H1 (cell line): ENCODE data around the gene DPP10. TPM values are rescaled to one million over a fixed set of nuclear protein-coding genes. Genes with fewer than 3 reads are reported as not detected.

Source experiments
- CTCF ChIA-PET: fragments of 300-600 bp; sonication (Branson Sonifier 250); formaldehyde crosslinking; loops from one replicate; lab custom pipeline; 2021; ENCODE audit not compliant: partially characterized antibody; lab: Charles Lee
- POLR2A ChIA-PET: fragments of 300-600 bp; sonication (Branson Sonifier 250); formaldehyde crosslinking; loops from one replicate; lab custom pipeline; 2021; ENCODE audit warnings: inconsistent platforms; ENCODE audit not compliant: partially characterized antibody; lab: Charles Lee
- DNase-seq, 2 experiments: peaks; one replicate each; pipeline versions ENCODE4 v3.0.0 to v3.0.0-alpha.2; 2010 to 2022; ENCODE audit warnings: low spot score in 2 of 2, low read depth in 1 of 2, mixed read lengths in 1 of 2
- FAIRE-seq: peaks from 2 replicates; lab custom pipeline; 2011; peaks lifted over from hg19 to GRCh38; lab: Jason Lieb, UNC
- H2AFZ ChIP-seq: 2 replicates; pipeline ENCODE4 v1.8.1; 2012; ENCODE audit warnings: low read length, inconsistent platforms
- H2AK5ac ChIP-seq: 2 replicates; pipeline ENCODE4 v1.6.1; 2013; ENCODE audit warnings: low read depth, low read length
- H2BK120ac ChIP-seq: replicated peaks from 2 replicates; pipeline ENCODE3; 2013; ENCODE audit warnings: low read depth, low read length, inconsistent platforms
- H2BK12ac ChIP-seq: 2 replicates; pipeline ENCODE4 v1.6.1; 2013; ENCODE audit warnings: low read depth, low read length
- H2BK15ac ChIP-seq: 2 replicates; pipeline ENCODE4 v1.6.1; 2013; ENCODE audit warnings: low read length
- H2BK20ac ChIP-seq: 2 replicates; pipeline ENCODE4 v1.6.1; 2013; ENCODE audit warnings: low read length
- H2BK5ac ChIP-seq: 2 replicates; pipeline ENCODE4 v1.6.1; 2013; ENCODE audit warnings: low read depth, low read length
- H3K14ac ChIP-seq: 2 replicates; pipeline ENCODE4 v1.6.1; 2013; ENCODE audit warnings: inconsistent platforms; ENCODE audit not compliant: insufficient read length
- H3K18ac ChIP-seq: 2 replicates; pipeline ENCODE4 v1.6.1; 2013; ENCODE audit warnings: low read length; ENCODE audit errors: extremely low read depth
- H3K23ac ChIP-seq: 2 replicates; pipeline ENCODE4 v1.6.1; 2013; ENCODE audit warnings: inconsistent platforms; ENCODE audit not compliant: insufficient read length
- H3K23me2 ChIP-seq: 2 replicates; pipeline ENCODE4 v1.6.1; 2013; ENCODE audit warnings: low read depth, low read length
- H3K27ac ChIP-seq: 2 replicates; pipeline ENCODE4 v1.6.1; 2011; ENCODE audit warnings: low read depth, low read length, inconsistent platforms
- H3K27me3 ChIP-seq, 4 experiments: replicated peaks in 1 of 4; 1 replicate in 1 of 4; 2 replicates in 3 of 4; pipeline versions ENCODE4 v1.6.1 to v1.8.1; 2011 to 2013; ENCODE audit warnings: low read length in 3 of 4, mild to moderate bottlenecking in 3 of 4, inconsistent platforms in 2 of 4, mixed read lengths in 2 of 4, moderate library complexity in 1 of 4; ENCODE audit not compliant: control insufficient read depth in 3 of 4, insufficient read depth in 3 of 4; ENCODE audit errors: extremely low read depth in 1 of 4
- H3K36me3 ChIP-seq, 4 experiments: 2 replicates each; pipeline versions ENCODE4 v1.6.1 to v1.8.1; 2011 to 2013; ENCODE audit warnings: mild to moderate bottlenecking in 4 of 4, low read length in 3 of 4, moderate library complexity in 2 of 4, control low read depth in 1 of 4, inconsistent platforms in 1 of 4; ENCODE audit not compliant: insufficient read depth in 4 of 4, control insufficient read depth in 2 of 4
- H3K4ac ChIP-seq: replicated peaks from 2 replicates; pipeline ENCODE3; 2013; ENCODE audit warnings: low read length, low read depth, mixed read lengths, inconsistent platforms; ENCODE audit not compliant: insufficient read length
- H3K4me1 ChIP-seq, 4 experiments: replicated peaks in 1 of 4; 1 replicate in 1 of 4; 2 replicates in 3 of 4; pipeline versions ENCODE4 v1.6.1 to v1.8.1; 2011 to 2013; ENCODE audit warnings: low read length in 3 of 4, inconsistent platforms in 2 of 4, mixed read lengths in 1 of 4; ENCODE audit not compliant: insufficient read depth in 4 of 4, control insufficient read depth in 3 of 4
- H3K4me2 ChIP-seq, 2 experiments: 2 replicates each; pipeline versions ENCODE4 v1.6.1 to v1.8.1; 2011 to 2013; ENCODE audit warnings: low read depth in 2 of 2, low read length in 2 of 2, control low read depth in 1 of 2, inconsistent platforms in 1 of 2, mild to moderate bottlenecking in 1 of 2; ENCODE audit not compliant: insufficient read depth in 1 of 2
- H3K4me3 ChIP-seq, 4 experiments: fragments of 200-600, 300-600 bp in 1 of 4; sonication (generic), shearing (Covaris generic), sonication (Bioruptor Twin) in 1 of 4; 2 replicates each; pipeline versions ENCODE4 v1.5.1 to v1.8.1; 2011 to 2016; ENCODE audit warnings: low read length in 4 of 4, low read depth in 3 of 4, control low read depth in 2 of 4, inconsistent platforms in 2 of 4, mild to moderate bottlenecking in 2 of 4, mixed read lengths in 1 of 4, moderate library complexity in 1 of 4; ENCODE audit not compliant: insufficient read depth in 2 of 4; ENCODE audit errors: extremely low read depth in 1 of 4
- H3K56ac ChIP-seq: replicated peaks from 2 replicates; pipeline ENCODE3; 2013; ENCODE audit warnings: low read depth, mild to moderate bottlenecking, mixed read lengths, low read length, inconsistent platforms; ENCODE audit not compliant: insufficient read length
- H3K79me1 ChIP-seq: 2 replicates; pipeline ENCODE4 v1.6.1; 2013; ENCODE audit warnings: low read depth, low read length, control low read depth
- H3K79me2 ChIP-seq, 2 experiments: 2 replicates each; pipeline versions ENCODE4 v1.6.1 to v1.8.1; 2012 to 2013; ENCODE audit warnings: low read length in 2 of 2, mild to moderate bottlenecking in 2 of 2, inconsistent platforms in 1 of 2; ENCODE audit not compliant: insufficient read depth in 2 of 2, control insufficient read depth in 1 of 2
- H3K9ac ChIP-seq, 4 experiments: replicated peaks in 1 of 4; 1 replicate in 1 of 4; 2 replicates in 3 of 4; pipeline versions ENCODE4 v1.6.1 to v1.8.1; 2011 to 2013; ENCODE audit warnings: low read depth in 3 of 4, low read length in 3 of 4, control low read depth in 2 of 4, mild to moderate bottlenecking in 2 of 4, moderate library complexity in 2 of 4, inconsistent platforms in 1 of 4; ENCODE audit errors: extremely low read depth in 1 of 4
- H3K9me3 ChIP-seq, 2 experiments: 2 replicates each; pipeline versions ENCODE4 v1.6.1 to v1.8.1; 2012 to 2013; ENCODE audit warnings: mild to moderate bottlenecking in 2 of 2, moderate library complexity in 2 of 2, control low read depth in 1 of 2, inconsistent platforms in 1 of 2, low read depth in 1 of 2, low read length in 1 of 2, mixed read lengths in 1 of 2; ENCODE audit not compliant: insufficient read depth in 2 of 2
- H4K20me1 ChIP-seq, 2 experiments: replicated peaks in 1 of 2; 2 replicates each; pipeline versions ENCODE3 to v1.8.1; 2011 to 2013; ENCODE audit warnings: inconsistent platforms in 2 of 2, low read length in 2 of 2, mild to moderate bottlenecking in 1 of 2; ENCODE audit not compliant: insufficient read depth in 2 of 2, control insufficient read depth in 1 of 2
- H4K5ac ChIP-seq: 2 replicates; pipeline ENCODE4 v1.6.1; 2013; ENCODE audit warnings: low read length, low read depth, mixed read lengths, inconsistent platforms; ENCODE audit not compliant: insufficient read length
- H4K8ac ChIP-seq: 2 replicates; pipeline ENCODE4 v1.8.0; 2013; ENCODE audit warnings: mild to moderate bottlenecking, moderate library complexity, low read length, inconsistent platforms; ENCODE audit not compliant: insufficient read depth; ENCODE audit errors: extremely low read depth
- H4K91ac ChIP-seq: replicated peaks from 2 replicates; pipeline ENCODE3; 2013; ENCODE audit warnings: low read length, mixed read lengths, inconsistent platforms; ENCODE audit not compliant: insufficient read length
- CHD1 ChIP-seq: IDR thresholded peaks from 2 replicates; pipeline ENCODE4 v1.6.1; 2012; ENCODE audit warnings: low read depth, low read length, improper control_type of control experiment
- CREB1 ChIP-seq: IDR thresholded peaks from 2 replicates; pipeline ENCODE4 v1.6.1; 2012; ENCODE audit warnings: inconsistent platforms
- EZH2 ChIP-seq: fragments of 200-600 bp; sonication (generic); IDR thresholded peaks from 2 replicates; pipeline ENCODE4 v1.7.1; 2012; ENCODE audit warnings: low read depth, mild to moderate bottlenecking, moderate library complexity, low read length, inconsistent platforms; ENCODE audit not compliant: severe bottlenecking
- KDM5A ChIP-seq: fragments of 200-600 bp; IDR thresholded peaks from 2 replicates; pipeline ENCODE4 v1.7.1; 2012; ENCODE audit warnings: mild to moderate bottlenecking, low read length, inconsistent platforms, mixed read lengths
- RNF2 ChIP-seq: fragments of 200-900, 300-1000 bp; sonication (generic); IDR thresholded peaks from 2 replicates; pipeline ENCODE4 v1.7.1; 2016; ENCODE audit warnings: borderline replicate concordance, low read depth, mild to moderate bottlenecking, antibody characterized with exemption, low read length; ENCODE audit not compliant: poor library complexity, severe bottlenecking; ENCODE audit errors: missing control alignments
- RXRA ChIP-seq: IDR thresholded peaks from 2 replicates; pipeline ENCODE4 v1.6.1; 2011; ENCODE audit warnings: low read depth, mild to moderate bottlenecking, low read length, moderate library complexity; ENCODE audit not compliant: insufficient read depth
- SIN3A ChIP-seq, 2 experiments: IDR thresholded peaks in 1 of 2; conservative IDR thresholded peaks in 1 of 2; 2 replicates each; pipeline ENCODE4 v1.6.1; 2011 to 2012; ENCODE audit warnings: low read length in 2 of 2, improper control_type of control experiment in 1 of 2, low read depth in 1 of 2, mild to moderate bottlenecking in 1 of 2
- SP1 ChIP-seq: IDR thresholded peaks from 2 replicates; pipeline ENCODE4 v1.6.1; 2011; ENCODE audit warnings: low read depth, low read length
- WGBS, 2 experiments: shearing (Covaris generic) in 1 of 2; methylation state at CpG; one replicate each; pipeline versions ENCODE4 v1.1.6 to v1.1.7; 2013 to 2015; ENCODE audit warnings: low lambda C conversion rate in 2 of 2, mixed read lengths in 2 of 2, inconsistent platforms in 1 of 2, low coverage in 1 of 2, missing lambda C conversion rate in 1 of 2; ENCODE audit not compliant: insufficient replicate concordance in 2 of 2, insufficient coverage in 1 of 2, insufficient read length in 1 of 2; ENCODE audit errors: extremely low coverage in 1 of 2, missing lambda C conversion rate in 1 of 2; 5-methylcytosine and 5-hydroxymethylcytosine counted together
- polyA plus RNA-seq, 7 experiments: library from polyadenylated mRNA; depleted of rRNA in 3 of 7; stranded (reverse) in 5 of 7; unstranded in 2 of 7; fragments of >200 nt in 5 of 7; fragments of 200-250 nt in 2 of 7; gene quantifications; 1 replicate in 5 of 7; 2 replicates in 1 of 7; 4 replicates in 1 of 7; pipeline versions ENCODE4 v1.2.1 to v1.2.3, GENCODE V29; 2011 to 2013; ENCODE audit warnings: missing spikeins in 2 of 7, mixed read lengths in 2 of 7
- total RNA-seq: library from RNA; stranded (reverse); fragmentation: NEBNext Ultra II Directional; extraction: Animal tissue kit (Norgen Biotek cat#: 25700); gene quantifications from 2 replicates; pipeline ENCODE4 v1.2.1, GENCODE V29; 2021
- TF ChIP-seq, protein P1 (sequence below), 3 experiments: IDR thresholded peaks; 1 replicate in 2 of 3; 2 replicates in 1 of 3; pipeline versions ENCODE4 v1.5.1 to v1.6.1; 2011; ENCODE audit warnings: low read length in 3 of 3, mild to moderate bottlenecking in 3 of 3, inconsistent platforms in 2 of 3, low read depth in 1 of 3, moderate library complexity in 1 of 3; ENCODE audit not compliant: insufficient read depth in 1 of 3; ENCODE audit errors: control extremely low read depth in 1 of 3

Gene DPP10
- total and polyA plus RNA-seq, 2 of the 8 experiments (the other 6 are each of a cell fraction or from before 2014, with no cell fraction given): 3.3 to 7.2 TPM

DNA sequence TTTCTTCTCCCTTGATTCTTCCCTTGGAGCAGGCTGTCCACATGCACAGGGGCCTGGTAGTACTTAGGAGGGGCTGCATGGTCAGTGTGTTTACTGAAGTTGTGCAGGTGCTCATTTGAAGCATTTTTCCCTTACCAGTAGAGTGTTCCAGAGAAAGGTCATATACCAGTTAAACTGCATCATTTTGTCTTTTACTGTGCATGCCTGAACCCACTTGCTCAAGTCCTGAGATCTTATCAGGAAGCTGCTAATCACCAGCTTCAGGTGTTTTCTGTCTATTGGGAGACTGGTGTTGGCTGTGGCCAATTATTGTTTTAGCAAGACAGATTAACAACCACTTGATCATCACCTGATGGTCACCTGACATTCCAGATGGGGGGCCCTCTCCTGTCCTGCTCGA lies 676.6 kb downstream of the DPP10 start:
- no peak overlapping the region for H2AK5ac ChIP-seq
- peaks cover 3 to 9% of the 10 kb centered on the region in 2 experiments; a peak in 3 of 4 replicates for H3K9me3 ChIP-seq
- ChIA-PET POLR2A (no interaction called here), CTCF (no interaction called here)
- H4K5ac ChIP-seq: no peak overlapping the region
- no peak overlapping the region for H3K4me3 ChIP-seq
- 89% methylated on average over 1 of the region's 1 CpG; no CpG with 5 or more reads in 1 of the 2 experiments for WGBS, 2 experiments
- H2BK20ac ChIP-seq: no peak overlapping the region
- H3K23ac ChIP-seq: no peak overlapping the region
- TF ChIP-seq, protein P1, sequence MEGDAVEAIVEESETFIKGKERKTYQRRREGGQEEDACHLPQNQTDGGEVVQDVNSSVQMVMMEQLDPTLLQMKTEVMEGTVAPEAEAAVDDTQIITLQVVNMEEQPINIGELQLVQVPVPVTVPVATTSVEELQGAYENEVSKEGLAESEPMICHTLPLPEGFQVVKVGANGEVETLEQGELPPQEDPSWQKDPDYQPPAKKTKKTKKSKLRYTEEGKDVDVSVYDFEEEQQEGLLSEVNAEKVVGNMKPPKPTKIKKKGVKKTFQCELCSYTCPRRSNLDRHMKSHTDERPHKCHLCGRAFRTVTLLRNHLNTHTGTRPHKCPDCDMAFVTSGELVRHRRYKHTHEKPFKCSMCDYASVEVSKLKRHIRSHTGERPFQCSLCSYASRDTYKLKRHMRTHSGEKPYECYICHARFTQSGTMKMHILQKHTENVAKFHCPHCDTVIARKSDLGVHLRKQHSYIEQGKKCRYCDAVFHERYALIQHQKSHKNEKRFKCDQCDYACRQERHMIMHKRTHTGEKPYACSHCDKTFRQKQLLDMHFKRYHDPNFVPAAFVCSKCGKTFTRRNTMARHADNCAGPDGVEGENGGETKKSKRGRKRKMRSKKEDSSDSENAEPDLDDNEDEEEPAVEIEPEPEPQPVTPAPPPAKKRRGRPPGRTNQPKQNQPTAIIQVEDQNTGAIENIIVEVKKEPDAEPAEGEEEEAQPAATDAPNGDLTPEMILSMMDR (IDR thresholded peaks at IDR 0.05; ENCODE audit: control extremely low read depth in 1 of 3, insufficient read depth in 1 of 3, low read depth in 1 of 3, low read length in 3 of 3): no peak
- no peak for TF ChIP-seq SIN3A (conservative IDR thresholded peaks at IDR 0.05 in 1 of 2, IDR thresholded peaks at IDR 0.05 in 1 of 2; ENCODE audit: low read depth in 1 of 2, low read length in 2 of 2)
- TF ChIP-seq KDM5A: no peak
- TF ChIP-seq RXRA: no peak
- TF ChIP-seq RNF2: no peak
- no peak for TF ChIP-seq CREB1
- TF ChIP-seq SP1: no peak
- no peak for TF ChIP-seq CHD1
- TF ChIP-seq EZH2: no peak
- H4K20me1 ChIP-seq: no peaks in the 10 kb centered on the region
- no peak overlapping the region for H3K9ac ChIP-seq
- H3K27ac ChIP-seq: no peak overlapping the region
- peaks cover 0 to 6% (median 2%) of the 10 kb centered on the region in 4 experiments; a peak in 5 of 7 replicates for H3K4me1 ChIP-seq
- no peaks in the 10 kb centered on the region for H3K79me2 ChIP-seq
- H2BK12ac ChIP-seq: no peak overlapping the region
- no peak overlapping the region for H4K8ac ChIP-seq
- H2AFZ ChIP-seq: no peak overlapping the region
- H3K36me3 ChIP-seq: no peaks in the 10 kb centered on the region
- FAIRE-seq (no peak), DNase-seq (no peak)
- H3K27me3 ChIP-seq: no peaks in the 10 kb centered on the region
- no peak overlapping the region for H3K18ac ChIP-seq
- H2BK15ac ChIP-seq: no peak overlapping the region
- H3K4ac ChIP-seq: no peak overlapping the region
- no peak overlapping the region for H3K4me2 ChIP-seq
- H3K14ac ChIP-seq: no peak overlapping the region
- H3K23me2 ChIP-seq: no peaks in the 10 kb centered on the region
- H2BK5ac ChIP-seq: no peak overlapping the region
- no peak overlapping the region for H2BK120ac ChIP-seq
- H3K56ac ChIP-seq: no peak overlapping the region
- no peak overlapping the region for H4K91ac ChIP-seq
- no peaks in the 10 kb centered on the region for H3K79me1 ChIP-seq
